Transverse colon (tissue), 3 donors: Measurements from ENCODE around the gene SCAMP4.

Source experiments
- CTCF ChIP-seq, 5 experiments: fragments of 200-600 bp in 3 of 5; fragments of 450-650 bp in 2 of 5; sonication (generic) in 3 of 5; IDR thresholded peaks; 1 replicate in 2 of 5; 2 replicates in 3 of 5; pipeline ENCODE4 v1.5.1; 2016 to 2017; ENCODE audit warnings: antibody characterized with exemption in 5 of 5, inconsistent platforms in 3 of 5, mild to moderate bottlenecking in 2 of 5, moderate library complexity in 1 of 5
- EP300 ChIP-seq: sonication (generic); formaldehyde crosslinking; IDR thresholded peaks from one replicate; pipeline ENCODE4 v1.6.1; 2017; ENCODE audit warnings: antibody characterized with exemption, low read depth
- POLR2A ChIP-seq: fragments of 450-650 bp; IDR thresholded peaks from one replicate; pipeline ENCODE4 v1.6.1; 2016; ENCODE audit warnings: antibody characterized with exemption, mild to moderate bottlenecking, moderate library complexity

- TF ChIP-seq CTCF (IDR thresholded peaks at IDR 0.05) (peak in 1 of 5 experiments; percentile 6), EP300 (no peak), POLR2A (no peak)
These were observed 1.9 kb downstream of the SCAMP4 start for GRCh38 chr19:1906985-1907562.
